Measurements from ENCODE around the gene RBFOX2. TPM values are rescaled to one million over a fixed set of nuclear protein-coding genes. Genes with fewer than 3 reads are reported as not detected.

RBFOX2 gene
- total and polyA plus RNA-seq, 2 donors (not counting 3 experiments of a cell fraction or from before 2014, with no cell fraction given), result 125 to 142 TPM

GRCh38 chr22:35892192-35892591 lies 136.4 kb downstream of the RBFOX2 start:
- Histone ChIP-seq H3K36me3 (ENCODE audit: control insufficient read depth in 2 of 2, extremely low read depth in 1 of 2, insufficient read depth in 2 of 2, low read length in 2 of 2) (no peaks in the 10 kb centered on the region), H2AFZ (ENCODE audit: low read depth, low read length) (no peak overlapping the region), H3K27me3 (ENCODE audit: control insufficient read depth in 2 of 2, insufficient read depth in 2 of 2, low read length in 2 of 2) (no peaks in the 10 kb centered on the region), H4K20me1 (replicated peaks; ENCODE audit: control insufficient read depth, extremely low read depth, insufficient read depth, low read length) (peaks cover 2% of the 10 kb centered on the region), H3K4me1 (ENCODE audit: control insufficient read depth, extremely low read depth, insufficient read depth, low read length) (peaks cover 22% of the 10 kb centered on the region), H3K4me2 (ENCODE audit: insufficient read depth, low read length) (peak overlapping the region; percentile 38), H3K9ac (replicated peaks; ENCODE audit: extremely low read depth, insufficient read depth, low read length) (no peak overlapping the region), H3K4me3 (replicated peaks in 1 of 3; ENCODE audit: insufficient read depth in 1 of 3, low read depth in 1 of 3, low read length in 3 of 3) (no peak overlapping the region), H3K79me2 (ENCODE audit: control insufficient read depth, insufficient read depth, low read length) (peaks cover 29% of the 10 kb centered on the region), H3K9me3 (replicated peaks; ENCODE audit: control insufficient read depth, insufficient read depth, low read length) (no peaks in the 10 kb centered on the region), H3K9me1 (replicated peaks; ENCODE audit: control insufficient read depth, extremely low read depth, insufficient read depth, low read length) (no peaks in the 10 kb centered on the region), H3K27ac (ENCODE audit: insufficient read depth, low read depth, low read length) (no peak overlapping the region)
- BruUV-seq (replicated peaks), result no TSS peak
- ChIA-PET CTCF (interaction anchor here (0.6 to 1.7 kb wide), 7 partner anchors 8 to 232 kb away, joined by 3 to 12 read pairs (median 3); no protein-coding TSS in a partner anchor), POLR2A (no interaction called here)
- dilution Hi-C loops (cut with MboI; ENCODE audit: extremely low pct_ligation_motif_present, low sequenced_read_pairs) (no loop called here), intact Hi-C loops (cut with micrococcal nuclease) (no loop called here)
- TF ChIP-seq JUN (IDR thresholded peaks at IDR 0.05; ENCODE audit: borderline replicate concordance, insufficient read depth, insufficient read length, low read depth) (peak; percentile 56), EZH2 (IDR thresholded peaks at IDR 0.05; ENCODE audit: borderline replicate concordance, low read depth, low read length, severe bottlenecking) (no peak), GATA2 (IDR thresholded peaks at IDR 0.05; ENCODE audit: insufficient read depth, insufficient read length, low read depth, low read length) (no peak), MYC (IDR thresholded peaks at IDR 0.05; ENCODE audit: low read depth, low read length) (no peak), FOS (IDR thresholded peaks at IDR 0.05; ENCODE audit: borderline replicate concordance, insufficient read depth, low read length) (peak; percentile 48)
- DNase-seq (ENCODE audit: low read depth, low spot score) (peak; percentile 64), FAIRE-seq (peak; percentile 86)

GRCh38 chr22:35891442-35891841 lies 137.2 kb downstream of the RBFOX2 start:
- Histone ChIP-seq H3K27ac (ENCODE audit: insufficient read depth, low read depth, low read length) (no peak overlapping the region), H3K4me2 (ENCODE audit: insufficient read depth, low read length) (no peak overlapping the region), H3K36me3 (ENCODE audit: control insufficient read depth in 2 of 2, extremely low read depth in 1 of 2, insufficient read depth in 2 of 2, low read length in 2 of 2) (no peaks in the 10 kb centered on the region), H3K27me3 (ENCODE audit: control insufficient read depth in 2 of 2, insufficient read depth in 2 of 2, low read length in 2 of 2) (no peaks in the 10 kb centered on the region), H4K20me1 (replicated peaks; ENCODE audit: control insufficient read depth, extremely low read depth, insufficient read depth, low read length) (peaks cover 2% of the 10 kb centered on the region), H3K4me1 (ENCODE audit: control insufficient read depth, extremely low read depth, insufficient read depth, low read length) (peaks cover 22% of the 10 kb centered on the region), H3K9me1 (replicated peaks; ENCODE audit: control insufficient read depth, extremely low read depth, insufficient read depth, low read length) (no peaks in the 10 kb centered on the region), H3K9me3 (replicated peaks; ENCODE audit: control insufficient read depth, insufficient read depth, low read length) (no peaks in the 10 kb centered on the region), H3K79me2 (ENCODE audit: control insufficient read depth, insufficient read depth, low read length) (peaks cover 28% of the 10 kb centered on the region), H2AFZ (ENCODE audit: low read depth, low read length) (no peak overlapping the region), H3K4me3 (replicated peaks in 1 of 3; ENCODE audit: insufficient read depth in 1 of 3, low read depth in 1 of 3, low read length in 3 of 3) (no peak overlapping the region), H3K9ac (replicated peaks; ENCODE audit: extremely low read depth, insufficient read depth, low read length) (no peak overlapping the region)
- DNase-seq (ENCODE audit: low read depth, low spot score), result no peak
- POLR2A ChIA-PET, result no interaction called here
- BruUV-seq (replicated peaks), result no TSS peak
- CTCF ChIA-PET, result no interaction called here
- TF ChIP-seq GATA2 (IDR thresholded peaks at IDR 0.05; ENCODE audit: insufficient read depth, insufficient read length, low read depth, low read length) (no peak), POLR2AphosphoS5 (IDR thresholded peaks at IDR 0.05; ENCODE audit: insufficient read depth, low read depth, low read length) (no peak), MYC (IDR thresholded peaks at IDR 0.05; ENCODE audit: low read depth, low read length) (no peak), EZH2 (IDR thresholded peaks at IDR 0.05; ENCODE audit: borderline replicate concordance, low read depth, low read length, severe bottlenecking) (no peak), FOS (IDR thresholded peaks at IDR 0.05; ENCODE audit: borderline replicate concordance, insufficient read depth, low read length) (no peak), CTCF (IDR thresholded peaks at IDR 0.05; ENCODE audit: extremely low read depth in 1 of 2, insufficient read depth in 1 of 2, low read depth in 1 of 2, low read length in 2 of 2) (no peak), JUN (IDR thresholded peaks at IDR 0.05; ENCODE audit: borderline replicate concordance, insufficient read depth, insufficient read length, low read depth) (no peak), MAX (IDR thresholded peaks at IDR 0.05; ENCODE audit: insufficient read depth, insufficient read length) (no peak), POLR2A (IDR thresholded peaks at IDR 0.05; ENCODE audit: low read depth, low read length) (no peak)
- dilution Hi-C loops (cut with MboI; ENCODE audit: extremely low pct_ligation_motif_present, low sequenced_read_pairs), result no loop called here
- FAIRE-seq, result no peak
- intact Hi-C loops (cut with micrococcal nuclease), result no loop called here
